Left cardiac atrium (tissue), 4 donors: ENCODE measurements around the gene SPINK4. TPM values are rescaled to one million over a fixed set of nuclear protein-coding genes. Genes with fewer than 3 reads are reported as not detected.

Experiments used
- ATAC-seq, 2 donors: fragments of 200-7000 bp; cut with Tn5 transposase; one replicate each; pipeline ENCODE4 v1.9.1; 2020; ENCODE audit warnings: mild to moderate bottlenecking in 2 of 2, moderate library complexity in 2 of 2
- DNase-seq: peaks from one replicate; pipeline ENCODE4 v3.0.0-alpha.2; 2020
- intact Hi-C, 2 donors: fragments of 100-400 bp; cut with DNase I; formaldehyde crosslinking; loops; one replicate each; pipeline versions ENCODE4 v1.14.1 to v1.15.1; 2022 to 2023
- long read RNA-seq: library from polyadenylated mRNA; unstranded; transcript quantifications from one replicate; pipeline ENCODE4 v2.0.0, GENCODE V29; 2021
- total RNA-seq, 2 donors: library from RNA; stranded (reverse); fragmentation: NEBNext Ultra II Directional; extraction: Animal tissue kit (Norgen Biotek cat#: 25700); gene quantifications; one replicate each; pipeline ENCODE4 v1.2.1, GENCODE V29; 2021
- donor health status: DM: no; HTN: yes; CAD: no.
- donor health status: DM: no; HTN: yes; CAD: no; lungs with severe emphysema.
- donor health status: DM: yes; HTN: yes; CAD: no.
- donor health status: Dilated cardiomyopathy.

Gene SPINK4
- total RNA-seq: not detected
- long read RNA-seq: 0 reads

GRCh38 chr9:33239921-33240320 lies at the start of gene SPINK4:
SPINK4 (plus strand) TSS chr9:33240167; CDS start chr9:33240209, 42 bp downstream.
- intact Hi-C loops: no loop called here
- DNase-seq (no peak), ATAC-seq (peak; percentile 51 to 78)

GRCh38 chr9:33192493-33193255 lies 47.3 kb upstream of the SPINK4 start:
- DNase-seq: no peak
- no peak for ATAC-seq
- intact Hi-C loops: no loop called here

- intact Hi-C loops: no loop called here
- DNase-seq: no peak
- no peak for ATAC-seq
Measured at GRCh38 chr9:33193818-33194217, 46.1 kb upstream of the SPINK4 start.

- ATAC-seq: no peak
- no peak for DNase-seq
- intact Hi-C loops: no loop called here
Measured at GRCh38 chr9:33196736-33197135, 43.2 kb upstream of the SPINK4 start.

GRCh38 chr9:33197279-33198152 lies 42.5 kb upstream of the SPINK4 start:
- ATAC-seq: peak; percentile 69 to 85
- intact Hi-C loops: no loop called here
- DNase-seq: no peak

GRCh38 chr9:33198165-33198564 lies 41.8 kb upstream of the SPINK4 start:
- peak; percentile 87 to 92 for ATAC-seq
- peak; percentile 65 for DNase-seq
- intact Hi-C loops: no loop called here

GRCh38 chr9:33202018-33202417 lies 37.9 kb upstream of the SPINK4 start:
- ATAC-seq (no peak), DNase-seq (no peak)
- intact Hi-C loops: no loop called here

- DNase-seq: peak; percentile 68
- intact Hi-C loops: no loop called here
- ATAC-seq: peak; percentile 66 to 86
Measured at GRCh38 chr9:33202552-33203201, 37.3 kb upstream of the SPINK4 start.

GRCh38 chr9:33209394-33209793 lies 30.6 kb upstream of the SPINK4 start:
- DNase-seq: no peak
- no peak for ATAC-seq
- intact Hi-C loops: no loop called here

- ATAC-seq (peak in 1 of 2 donors; percentile 50), DNase-seq (no peak)
- intact Hi-C loops: no loop called here
Measured at GRCh38 chr9:33210006-33210715, 29.8 kb upstream of the SPINK4 start.

- DNase-seq (no peak), ATAC-seq (peak in 1 of 2 donors; percentile 56)
- intact Hi-C loops: no loop called here
Measured at GRCh38 chr9:33211695-33212393, 28.1 kb upstream of the SPINK4 start.

- intact Hi-C loops: loop anchor here (2.0 to 10.0 kb wide), 3 partner anchors 46 to 140 kb away; partner anchors contain the start of gene B4GALT1 (in 1 of the 2)
- ATAC-seq (peak in 1 of 2 donors; percentile 50), DNase-seq (peak; percentile 34)
Measured at GRCh38 chr9:33220681-33221567, 19.0 kb upstream of the SPINK4 start.

- DNase-seq: no peak
- intact Hi-C loops: loop anchor here (2.0 to 10.0 kb wide), 3 partner anchors 47 to 141 kb away; partner anchors contain the start of gene B4GALT1 (in 1 of the 2)
- no peak for ATAC-seq
Measured at GRCh38 chr9:33221568-33221884, 18.4 kb upstream of the SPINK4 start.

- DNase-seq (no peak), ATAC-seq (no peak)
- intact Hi-C loops: loop anchor here (5.0 to 10.0 kb wide), 2 partner anchors 47 to 55 kb away; partner anchors contain the start of gene B4GALT1 (in 1 of the 2)
Measured at GRCh38 chr9:33222031-33222430, 17.9 kb upstream of the SPINK4 start.

- no peak for ATAC-seq
- no peak for DNase-seq
- intact Hi-C loops: loop anchor here (1.0 to 10.0 kb wide), 3 partner anchors 49 to 142 kb away; partner anchors contain the start of gene B4GALT1 (in 1 of the 2)
Measured at GRCh38 chr9:33223696-33224095, 16.3 kb upstream of the SPINK4 start.

GRCh38 chr9:33225319-33226147 lies 14.4 kb upstream of the SPINK4 start:
- intact Hi-C loops: loop anchor here in 1 of 2 donors (10.0 kb wide), 1 partner anchor 51 kb away; no protein-coding TSS in a partner anchor
- DNase-seq (peak; percentile 43), ATAC-seq (peak; percentile 32 to 48)
